GM23338 (cell line): ENCODE data around the gene FAM171A2.

ENCODE experiments used
- CREB1 ChIP-seq: fragments of 250-450 bp; sonication (Bioruptor Pico); IDR thresholded peaks from 2 replicates; pipeline ENCODE4 v1.5.0; 2020; ENCODE audit warnings: low read depth, mild to moderate bottlenecking, moderate library complexity
- CTCF ChIP-seq, 2 experiments: fragments of 200-600 bp in 1 of 2; sonication (generic) in 1 of 2; conservative IDR thresholded peaks; 2 replicates each; pipeline versions ENCODE4 v1.5.1 to v1.6.1; 2016 to 2017; ENCODE audit warnings: antibody characterized with exemption in 2 of 2, low read depth in 2 of 2, mild to moderate bottlenecking in 2 of 2, moderate library complexity in 1 of 2
- ETS1 ChIP-seq: IDR thresholded peaks from 2 replicates; pipeline ENCODE4 v1.6.1; 2016; ENCODE audit warnings: antibody characterized with exemption
- EZH2 ChIP-seq: fragments of 200-600 bp; sonication (generic); IDR thresholded peaks from one replicate; pipeline ENCODE4 v1.8.0; 2017; ENCODE audit warnings: antibody characterized with exemption, mild to moderate bottlenecking, low read depth; ENCODE audit not compliant: unreplicated experiment
- EZH2phosphoT487 ChIP-seq: fragments of 200-600 bp; sonication (generic); IDR thresholded peaks from one replicate; pipeline ENCODE4 v1.8.1; 2018; ENCODE audit warnings: antibody characterized with exemption; ENCODE audit not compliant: unreplicated experiment
- JUNB ChIP-seq: IDR thresholded peaks from one replicate; pipeline ENCODE4 v1.6.1; 2016; ENCODE audit warnings: antibody characterized with exemption; ENCODE audit not compliant: unreplicated experiment
- NANOG ChIP-seq: IDR thresholded peaks from 2 replicates; pipeline ENCODE4 v1.6.1; 2016; ENCODE audit warnings: antibody characterized with exemption, borderline replicate concordance
- POLR2AphosphoS5 ChIP-seq: IDR thresholded peaks from 2 replicates; pipeline ENCODE4 v1.6.1; 2016; ENCODE audit warnings: antibody characterized with exemption, low read depth
- REST ChIP-seq: IDR thresholded peaks from one replicate; pipeline ENCODE4 v1.6.1; 2018; ENCODE audit warnings: antibody characterized with exemption; ENCODE audit not compliant: unreplicated experiment
- STAT1 ChIP-seq: IDR thresholded peaks from one replicate; pipeline ENCODE4 v1.6.1; 2016; ENCODE audit warnings: antibody characterized with exemption; ENCODE audit not compliant: unreplicated experiment
- ZNF114 ChIP-seq: fragments of 250-450 bp; sonication (Bioruptor Pico); IDR thresholded peaks from 2 replicates; pipeline ENCODE4 v1.5.0; 2020; ENCODE audit warnings: mild to moderate bottlenecking, moderate library complexity
- ZNF331 ChIP-seq: fragments of 250-450 bp; sonication (Bioruptor Pico); IDR thresholded peaks from 2 replicates; pipeline ENCODE4 v1.5.0; 2020; ENCODE audit warnings: low read depth, mild to moderate bottlenecking, moderate library complexity
- TF ChIP-seq, protein P1 (sequence below): fragments of 250-450 bp; sonication (Bioruptor Pico); IDR thresholded peaks from 2 replicates; pipeline ENCODE4 v1.5.0; 2020; ENCODE audit warnings: mild to moderate bottlenecking, moderate library complexity

DNA sequence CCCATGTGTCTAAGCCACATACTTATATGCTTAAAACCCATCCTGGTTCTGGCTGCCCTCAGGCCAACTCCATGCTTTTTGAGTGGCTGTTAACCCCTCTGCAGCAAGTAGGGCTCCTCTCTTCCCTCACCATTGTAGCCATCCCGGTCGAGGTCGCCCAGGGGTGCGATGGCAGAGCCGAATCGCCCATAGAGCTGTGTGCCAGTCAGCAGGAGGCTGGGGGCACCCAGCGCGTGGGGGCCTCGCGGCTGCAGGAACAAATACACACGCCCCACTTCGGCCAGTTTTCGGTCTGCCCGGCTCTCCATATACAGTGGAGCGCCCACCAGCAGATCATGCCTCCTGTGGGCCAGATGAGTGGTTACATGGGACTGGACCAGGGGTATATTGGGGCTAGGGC, 19.7 kb upstream of the FAM171A2 start:
- TF ChIP-seq CTCF (conservative IDR thresholded peaks at IDR 0.05; ENCODE audit: low read depth in 2 of 2), result no peak
- TF ChIP-seq POLR2AphosphoS5, result no peak
- TF ChIP-seq NANOG, result no peak
- no peak for TF ChIP-seq ETS1
- TF ChIP-seq CREB1, result no peak
- TF ChIP-seq EZH2, result no peak
- TF ChIP-seq JUNB, result no peak
- no peak for TF ChIP-seq EZH2phosphoT487
- TF ChIP-seq REST, result no peak
- TF ChIP-seq STAT1, result no peak
- no peak for TF ChIP-seq ZNF114 (CRISPR knock-in tag)
- TF ChIP-seq ZNF331, result no peak
- TF ChIP-seq, protein P1, sequence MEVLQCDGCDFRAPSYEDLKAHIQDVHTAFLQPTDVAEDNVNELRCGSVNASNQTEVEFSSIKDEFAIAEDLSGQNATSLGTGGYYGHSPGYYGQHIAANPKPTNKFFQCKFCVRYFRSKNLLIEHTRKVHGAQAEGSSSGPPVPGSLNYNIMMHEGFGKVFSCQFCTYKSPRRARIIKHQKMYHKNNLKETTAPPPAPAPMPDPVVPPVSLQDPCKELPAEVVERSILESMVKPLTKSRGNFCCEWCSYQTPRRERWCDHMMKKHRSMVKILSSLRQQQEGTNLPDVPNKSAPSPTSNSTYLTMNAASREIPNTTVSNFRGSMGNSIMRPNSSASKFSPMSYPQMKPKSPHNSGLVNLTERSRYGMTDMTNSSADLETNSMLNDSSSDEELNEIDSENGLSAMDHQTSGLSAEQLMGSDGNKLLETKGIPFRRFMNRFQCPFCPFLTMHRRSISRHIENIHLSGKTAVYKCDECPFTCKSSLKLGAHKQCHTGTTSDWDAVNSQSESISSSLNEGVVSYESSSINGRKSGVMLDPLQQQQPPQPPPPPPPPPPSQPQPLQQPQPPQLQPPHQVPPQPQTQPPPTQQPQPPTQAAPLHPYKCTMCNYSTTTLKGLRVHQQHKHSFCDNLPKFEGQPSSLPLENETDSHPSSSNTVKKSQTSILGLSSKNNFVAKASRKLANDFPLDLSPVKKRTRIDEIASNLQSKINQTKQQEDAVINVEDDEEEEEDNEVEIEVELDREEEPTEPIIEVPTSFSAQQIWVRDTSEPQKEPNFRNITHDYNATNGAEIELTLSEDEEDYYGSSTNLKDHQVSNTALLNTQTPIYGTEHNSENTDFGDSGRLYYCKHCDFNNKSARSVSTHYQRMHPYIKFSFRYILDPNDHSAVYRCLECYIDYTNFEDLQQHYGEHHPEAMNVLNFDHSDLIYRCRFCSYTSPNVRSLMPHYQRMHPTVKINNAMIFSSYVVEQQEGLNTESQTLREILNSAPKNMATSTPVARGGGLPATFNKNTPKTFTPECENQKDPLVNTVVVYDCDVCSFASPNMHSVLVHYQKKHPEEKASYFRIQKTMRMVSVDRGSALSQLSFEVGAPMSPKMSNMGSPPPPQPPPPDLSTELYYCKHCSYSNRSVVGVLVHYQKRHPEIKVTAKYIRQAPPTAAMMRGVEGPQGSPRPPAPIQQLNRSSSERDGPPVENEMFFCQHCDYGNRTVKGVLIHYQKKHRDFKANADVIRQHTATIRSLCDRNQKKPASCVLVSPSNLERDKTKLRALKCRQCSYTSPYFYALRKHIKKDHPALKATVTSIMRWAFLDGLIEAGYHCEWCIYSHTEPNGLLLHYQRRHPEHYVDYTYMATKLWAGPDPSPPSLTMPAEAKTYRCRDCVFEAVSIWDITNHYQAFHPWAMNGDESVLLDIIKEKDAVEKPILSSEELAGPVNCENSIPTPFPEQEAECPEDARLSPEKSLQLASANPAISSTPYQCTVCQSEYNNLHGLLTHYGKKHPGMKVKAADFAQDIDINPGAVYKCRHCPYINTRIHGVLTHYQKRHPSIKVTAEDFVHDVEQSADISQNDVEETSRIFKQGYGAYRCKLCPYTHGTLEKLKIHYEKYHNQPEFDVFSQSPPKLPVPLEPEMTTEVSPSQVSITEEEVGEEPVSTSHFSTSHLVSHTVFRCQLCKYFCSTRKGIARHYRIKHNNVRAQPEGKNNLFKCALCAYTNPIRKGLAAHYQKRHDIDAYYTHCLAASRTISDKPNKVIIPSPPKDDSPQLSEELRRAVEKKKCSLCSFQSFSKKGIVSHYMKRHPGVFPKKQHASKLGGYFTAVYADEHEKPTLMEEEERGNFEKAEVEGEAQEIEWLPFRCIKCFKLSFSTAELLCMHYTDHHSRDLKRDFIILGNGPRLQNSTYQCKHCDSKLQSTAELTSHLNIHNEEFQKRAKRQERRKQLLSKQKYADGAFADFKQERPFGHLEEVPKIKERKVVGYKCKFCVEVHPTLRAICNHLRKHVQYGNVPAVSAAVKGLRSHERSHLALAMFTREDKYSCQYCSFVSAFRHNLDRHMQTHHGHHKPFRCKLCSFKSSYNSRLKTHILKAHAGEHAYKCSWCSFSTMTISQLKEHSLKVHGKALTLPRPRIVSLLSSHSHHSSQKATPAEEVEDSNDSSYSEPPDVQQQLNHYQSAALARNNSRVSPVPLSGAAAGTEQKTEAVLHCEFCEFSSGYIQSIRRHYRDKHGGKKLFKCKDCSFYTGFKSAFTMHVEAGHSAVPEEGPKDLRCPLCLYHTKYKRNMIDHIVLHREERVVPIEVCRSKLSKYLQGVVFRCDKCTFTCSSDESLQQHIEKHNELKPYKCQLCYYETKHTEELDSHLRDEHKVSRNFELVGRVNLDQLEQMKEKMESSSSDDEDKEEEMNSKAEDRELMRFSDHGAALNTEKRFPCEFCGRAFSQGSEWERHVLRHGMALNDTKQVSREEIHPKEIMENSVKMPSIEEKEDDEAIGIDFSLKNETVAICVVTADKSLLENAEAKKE (CRISPR knock-in tag), result no peak
